ENCODE measurements around the gene ACSF2.
"Not testable (repeated sequence)": the region's sequence is repeated elsewhere in the genome, so short reads cannot be mapped to it uniquely, and the experiment has no call there.

Gene ACSF2

DNA sequence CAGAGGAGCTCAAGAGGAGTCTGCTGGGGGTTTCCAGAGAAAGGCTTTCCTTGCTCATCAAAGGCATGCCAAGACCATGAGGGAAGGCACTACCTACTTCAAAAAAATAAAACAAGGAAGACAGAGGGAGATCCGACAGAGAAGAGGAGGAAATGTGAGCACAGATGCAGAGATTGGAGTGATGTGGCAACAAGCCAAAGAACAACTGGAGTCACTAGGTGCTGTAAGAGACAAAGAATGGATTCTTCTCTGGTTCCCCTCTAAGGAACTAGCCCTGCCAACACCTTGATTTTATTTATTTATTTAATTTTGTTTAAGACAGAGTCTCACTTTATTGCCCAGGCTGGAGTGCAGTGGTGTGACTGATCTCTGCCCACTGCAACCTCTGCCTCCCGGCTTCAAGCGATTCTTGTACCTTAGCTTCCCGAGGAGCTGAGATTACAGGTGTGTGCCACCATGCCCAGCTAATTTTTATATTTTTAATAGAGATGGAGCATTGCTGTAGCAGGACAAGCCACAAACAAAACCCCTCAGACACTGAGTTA, 13.8 kb upstream of the ACSF2 start:
- Histone ChIP-seq H3K9me3 (ENCODE audit: control insufficient read depth, insufficient read depth, low read length) (no peaks in the 10 kb centered on the region), H3K27me3 (ENCODE audit: control insufficient read depth, insufficient read depth, low read length) (no peaks in the 10 kb centered on the region), H3K27ac (ENCODE audit: low read depth, low read length) (no peak overlapping the region), H3K4me3 (ENCODE audit: low read depth, low read length) (no peak overlapping the region), H3K9ac (ENCODE audit: low read depth, low read length) (no peak overlapping the region), H3K4me1 (ENCODE audit: control insufficient read depth, insufficient read depth, low read length) (no peaks in the 10 kb centered on the region), H3K36me3 (ENCODE audit: control insufficient read depth, insufficient read depth, low read length) (no peaks in the 10 kb centered on the region)

DNA sequence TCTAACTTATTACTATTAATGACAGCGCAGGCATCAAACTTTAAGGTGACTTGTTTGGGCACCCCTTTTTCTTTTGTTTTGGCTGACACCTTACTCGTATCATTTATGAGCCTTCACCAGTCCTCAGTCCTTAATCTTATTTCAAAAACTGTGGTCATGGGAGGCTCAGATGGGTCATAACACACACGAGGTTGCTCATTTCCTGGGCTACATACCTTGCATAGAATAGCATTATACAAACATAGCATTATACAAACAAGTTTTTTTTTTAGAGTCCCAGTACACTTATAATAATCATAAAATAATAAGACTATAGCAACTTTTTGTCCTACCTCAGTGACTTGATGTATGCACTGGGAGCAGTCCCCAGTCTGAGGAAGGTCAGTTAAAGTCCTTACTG, 11.2 kb upstream of the ACSF2 start:
- Histone ChIP-seq H3K9me3 (ENCODE audit: control insufficient read depth, insufficient read depth, low read length) (no peaks in the 10 kb centered on the region), H3K9ac (ENCODE audit: low read depth, low read length) (no peak overlapping the region), H3K36me3 (ENCODE audit: control insufficient read depth, insufficient read depth, low read length) (no peaks in the 10 kb centered on the region), H3K4me1 (ENCODE audit: control insufficient read depth, insufficient read depth, low read length) (no peaks in the 10 kb centered on the region), H3K27me3 (ENCODE audit: control insufficient read depth, insufficient read depth, low read length) (no peaks in the 10 kb centered on the region), H3K4me3 (ENCODE audit: low read depth, low read length) (no peak overlapping the region), H3K27ac (ENCODE audit: low read depth, low read length) (no peak overlapping the region)

DNA sequence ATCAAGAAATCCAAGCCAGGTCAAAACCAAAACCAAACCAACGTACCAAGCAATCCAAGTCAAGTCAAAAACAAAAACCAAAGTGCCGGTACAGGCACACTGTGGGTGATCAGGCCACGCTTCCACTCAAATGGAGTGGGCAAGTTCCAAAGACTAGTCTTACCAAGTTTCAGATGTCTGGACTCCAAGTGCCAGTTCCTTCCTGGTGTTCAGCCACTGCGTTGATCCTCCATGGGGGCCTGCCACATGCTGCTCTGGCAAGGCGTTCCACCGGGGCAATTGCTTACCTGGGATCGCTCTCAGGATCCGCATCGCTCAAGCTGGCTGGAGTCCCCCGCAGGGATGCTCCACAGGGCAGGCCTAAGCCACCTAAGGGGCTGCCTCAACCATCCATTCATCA, 6.4 kb upstream of the ACSF2 start:
- not testable (repeated sequence) for H3K4me1 ChIP-seq (ENCODE audit: control insufficient read depth, insufficient read depth, low read length); H3K36me3 ChIP-seq (ENCODE audit: control insufficient read depth, insufficient read depth, low read length); H3K4me3 ChIP-seq (ENCODE audit: low read depth, low read length); H3K27me3 ChIP-seq (ENCODE audit: control insufficient read depth, insufficient read depth, low read length); H3K9ac ChIP-seq (ENCODE audit: low read depth, low read length); H3K9me3 ChIP-seq (ENCODE audit: control insufficient read depth, insufficient read depth, low read length); H3K27ac ChIP-seq (ENCODE audit: low read depth, low read length)

- Histone ChIP-seq H3K27ac (ENCODE audit: low read depth, low read length) (no peak overlapping the region), H3K9ac (ENCODE audit: low read depth, low read length) (no peak overlapping the region), H3K27me3 (ENCODE audit: control insufficient read depth, insufficient read depth, low read length) (peaks cover 5% of the 10 kb centered on the region; the same call in 1 of the 2 replicates), H3K36me3 (ENCODE audit: control insufficient read depth, insufficient read depth, low read length) (no peaks in the 10 kb centered on the region), H3K9me3 (ENCODE audit: control insufficient read depth, insufficient read depth, low read length) (no peaks in the 10 kb centered on the region), H3K4me3 (ENCODE audit: low read depth, low read length) (no peak overlapping the region), H3K4me1 (ENCODE audit: control insufficient read depth, insufficient read depth, low read length) (peaks cover 3% of the 10 kb centered on the region; the same call in 1 of the 2 replicates)
Measured at GRCh38 chr17:50420419-50421112, 5.5 kb upstream of the ACSF2 start.

DNA sequence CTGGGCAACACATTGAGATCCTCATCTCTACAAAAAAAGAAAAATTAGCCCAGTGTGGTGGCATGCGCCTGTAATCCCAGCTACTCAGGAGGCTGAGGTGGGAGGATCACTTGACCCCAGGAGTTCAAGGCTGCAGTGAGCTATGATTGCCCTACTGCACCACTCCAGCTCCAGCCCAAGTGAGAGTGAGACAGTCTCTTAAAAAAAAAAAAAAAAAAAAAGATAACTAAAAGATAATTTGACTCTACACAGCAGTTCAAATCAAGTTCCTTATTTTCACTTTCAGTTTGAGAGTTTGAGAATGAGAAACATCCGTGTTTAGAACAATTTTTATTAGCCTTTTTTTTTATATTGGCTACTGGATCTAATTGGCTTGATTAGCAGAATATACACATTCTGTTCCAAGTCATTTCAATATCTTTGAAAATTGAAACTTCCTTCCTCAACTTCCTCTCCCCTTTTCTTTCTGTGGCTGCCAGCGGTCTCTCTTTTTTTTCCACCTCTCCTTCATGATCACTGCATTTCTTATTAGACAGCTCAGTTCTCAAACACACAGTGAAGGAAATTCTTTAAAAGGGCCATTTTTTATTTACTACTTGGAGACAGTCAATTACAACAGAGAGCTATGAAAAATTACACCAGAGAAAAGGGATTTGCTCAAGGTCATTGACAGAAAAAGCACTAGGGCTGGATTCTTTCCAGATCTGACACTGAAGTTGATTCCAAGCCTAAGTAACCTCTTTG, 4.5 kb upstream of the ACSF2 start:
- Histone ChIP-seq H3K4me3 (ENCODE audit: low read depth, low read length) (no peak overlapping the region), H3K9me3 (ENCODE audit: control insufficient read depth, insufficient read depth, low read length) (no peaks in the 10 kb centered on the region), H3K27ac (ENCODE audit: low read depth, low read length) (no peak overlapping the region), H3K27me3 (ENCODE audit: control insufficient read depth, insufficient read depth, low read length) (peaks cover 5% of the 10 kb centered on the region; the same call in 1 of the 2 replicates), H3K36me3 (ENCODE audit: control insufficient read depth, insufficient read depth, low read length) (no peaks in the 10 kb centered on the region), H3K9ac (ENCODE audit: low read depth, low read length) (no peak overlapping the region), H3K4me1 (ENCODE audit: control insufficient read depth, insufficient read depth, low read length) (peaks cover 4% of the 10 kb centered on the region)

DNA sequence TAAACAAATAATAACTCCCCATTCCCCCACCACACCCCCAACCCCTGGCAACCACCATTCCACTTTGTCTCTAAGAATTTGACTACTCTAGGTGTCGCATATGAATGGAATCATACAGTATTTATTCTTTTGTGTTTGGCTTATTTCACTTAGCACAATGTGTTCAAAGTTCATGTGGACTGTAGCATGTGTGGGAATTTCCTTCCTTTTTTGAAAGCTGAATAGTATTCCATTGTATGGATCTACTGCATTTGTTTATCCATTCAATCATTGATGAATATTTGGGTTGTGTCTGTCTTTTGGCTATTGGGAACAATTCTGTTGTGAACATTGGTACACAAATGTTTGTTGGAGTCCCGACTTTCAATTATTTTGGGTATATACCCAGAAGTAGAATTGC, 3.3 kb upstream of the ACSF2 start:
- Histone ChIP-seq H3K9me3 (ENCODE audit: control insufficient read depth, insufficient read depth, low read length) (no peaks in the 10 kb centered on the region), H3K27me3 (ENCODE audit: control insufficient read depth, insufficient read depth, low read length) (peaks cover 5% of the 10 kb centered on the region; the same call in 1 of the 2 replicates), H3K4me1 (ENCODE audit: control insufficient read depth, insufficient read depth, low read length) (peaks cover 14% of the 10 kb centered on the region), H3K36me3 (ENCODE audit: control insufficient read depth, insufficient read depth, low read length) (no peaks in the 10 kb centered on the region), H3K4me3 (ENCODE audit: low read depth, low read length) (no peak overlapping the region), H3K9ac (ENCODE audit: low read depth, low read length) (no peak overlapping the region), H3K27ac (ENCODE audit: low read depth, low read length) (no peak overlapping the region)

- H3K4me1 ChIP-seq (ENCODE audit: control insufficient read depth, insufficient read depth, low read length) = peaks cover 14% of the 10 kb centered on the region
- peaks cover 5% of the 10 kb centered on the region; the same call in 1 of the 2 replicates for H3K27me3 ChIP-seq (ENCODE audit: control insufficient read depth, insufficient read depth, low read length)
- no peaks in the 10 kb centered on the region for H3K36me3 ChIP-seq (ENCODE audit: control insufficient read depth, insufficient read depth, low read length)
- H3K27ac ChIP-seq (ENCODE audit: low read depth, low read length) = no peak overlapping the region
- H3K9ac ChIP-seq (ENCODE audit: low read depth, low read length) = no peak overlapping the region
- no peak overlapping the region for H3K4me3 ChIP-seq (ENCODE audit: low read depth, low read length)
- no peaks in the 10 kb centered on the region for H3K9me3 ChIP-seq (ENCODE audit: control insufficient read depth, insufficient read depth, low read length)
Measured at GRCh38 chr17:50423553-50424159, 2.4 kb upstream of the ACSF2 start.

DNA sequence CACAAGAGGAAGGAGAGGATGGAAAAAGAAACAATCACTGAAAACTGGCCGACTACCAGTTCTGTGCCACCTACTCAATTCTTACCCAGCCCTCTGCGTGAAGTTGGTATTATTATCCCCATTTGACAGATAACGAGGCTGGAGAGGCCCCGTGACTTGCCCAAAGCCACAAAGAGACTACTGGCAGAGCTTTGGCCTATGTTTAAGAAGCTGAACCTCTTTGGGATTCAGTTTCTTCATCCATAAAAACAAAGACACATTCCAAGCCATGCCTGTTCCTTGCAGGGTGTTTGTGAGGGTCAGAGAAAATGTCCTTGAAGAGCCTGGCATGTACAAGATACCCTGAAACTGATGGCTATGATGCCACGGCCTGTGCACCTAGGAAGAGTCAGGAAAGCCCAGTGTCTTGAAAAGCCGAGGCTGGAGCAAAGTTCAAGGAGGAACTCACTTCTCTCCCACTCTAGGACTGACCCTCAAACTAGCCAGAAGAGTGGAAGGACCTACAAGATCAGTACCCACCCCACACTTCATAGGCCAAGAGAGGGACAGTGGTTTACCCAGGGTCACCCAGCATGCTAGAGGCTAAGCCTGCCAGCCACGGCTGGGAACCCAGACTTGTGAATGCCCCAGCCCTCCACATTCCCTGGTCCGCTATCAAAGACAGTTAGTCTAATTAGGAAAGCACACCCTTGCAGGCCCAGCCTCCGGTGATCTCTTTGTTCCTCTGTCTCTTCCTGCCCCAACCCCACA, 1.6 kb upstream of the ACSF2 start:
- no peaks in the 10 kb centered on the region for H3K36me3 ChIP-seq (ENCODE audit: control insufficient read depth, insufficient read depth, low read length)
- no peak overlapping the region for H3K9ac ChIP-seq (ENCODE audit: low read depth, low read length)
- H3K9me3 ChIP-seq (ENCODE audit: control insufficient read depth, insufficient read depth, low read length) = no peaks in the 10 kb centered on the region
- H3K4me3 ChIP-seq (ENCODE audit: low read depth, low read length) = no peak overlapping the region
- peaks cover 14% of the 10 kb centered on the region for H3K4me1 ChIP-seq (ENCODE audit: control insufficient read depth, insufficient read depth, low read length)
- H3K27me3 ChIP-seq (ENCODE audit: control insufficient read depth, insufficient read depth, low read length) = peaks cover 5% of the 10 kb centered on the region; the same call in 1 of the 2 replicates
- H3K27ac ChIP-seq (ENCODE audit: low read depth, low read length) = no peak overlapping the region

GRCh38 chr17:50424996-50425681, 879 bp upstream of the ACSF2 start:
- no peaks in the 10 kb centered on the region for H3K36me3 ChIP-seq (ENCODE audit: control insufficient read depth, insufficient read depth, low read length)
- peaks cover 14% of the 10 kb centered on the region for H3K4me1 ChIP-seq (ENCODE audit: control insufficient read depth, insufficient read depth, low read length)
- no peaks in the 10 kb centered on the region for H3K9me3 ChIP-seq (ENCODE audit: control insufficient read depth, insufficient read depth, low read length)
- H3K27me3 ChIP-seq (ENCODE audit: control insufficient read depth, insufficient read depth, low read length) = peaks cover 5% of the 10 kb centered on the region; the same call in 1 of the 2 replicates
- no peak overlapping the region for H3K9ac ChIP-seq (ENCODE audit: low read depth, low read length)
- H3K4me3 ChIP-seq (ENCODE audit: low read depth, low read length) = peak overlapping the region; percentile 76; the same call in 1 of the 2 replicates
- no peak overlapping the region for H3K27ac ChIP-seq (ENCODE audit: low read depth, low read length)

- Histone ChIP-seq H3K4me1 (ENCODE audit: control insufficient read depth, insufficient read depth, low read length) (peaks cover 14% of the 10 kb centered on the region), H3K27ac (ENCODE audit: low read depth, low read length) (peak overlapping the region; percentile 59), H3K9ac (ENCODE audit: low read depth, low read length) (no peak overlapping the region)
Measured at GRCh38 chr17:50426472-50426782, 409 bp downstream of the ACSF2 start.

More at GRCh38 chr17:50426472-50426782, 409 bp downstream of the ACSF2 start:
- peak overlapping the region; percentile 76 for H3K4me3 ChIP-seq (ENCODE audit: low read depth, low read length)
- peaks cover 5% of the 10 kb centered on the region; the same call in 1 of the 2 replicates for H3K27me3 ChIP-seq (ENCODE audit: control insufficient read depth, insufficient read depth, low read length)
- H3K9me3 ChIP-seq (ENCODE audit: control insufficient read depth, insufficient read depth, low read length) = no peaks in the 10 kb centered on the region
- H3K36me3 ChIP-seq (ENCODE audit: control insufficient read depth, insufficient read depth, low read length) = 0 out of 2 replicates have a peak, but pooled peaks cover 3% of the 10 kb centered on the region

Data from HUES48 (cell line).